Measurements from ENCODE around the gene SPPL2A.
"Not testable (repeated sequence)": the region's sequence is repeated elsewhere in the genome, so short reads cannot be mapped to it uniquely, and the experiment has no call there.

Gene SPPL2A

GRCh38 chr15:50764461-50765194 lies 878 bp downstream of the SPPL2A start:
- DNase-seq: no peak

- DNase-seq: no peak
Measured at GRCh38 chr15:50758712-50759205, 6.7 kb downstream of the SPPL2A start.

- DNase-seq: no peak
Measured at GRCh38 chr15:50753463-50753862, 12.0 kb downstream of the SPPL2A start.

- DNase-seq: no peak
Measured at GRCh38 chr15:50751394-50751793, 14.1 kb downstream of the SPPL2A start.

GRCh38 chr15:50750227-50750705 lies 15.2 kb downstream of the SPPL2A start:
- no peak for DNase-seq

- DNase-seq: no peak
Measured at GRCh38 chr15:50747523-50747922, 18.0 kb downstream of the SPPL2A start.

GRCh38 chr15:50744601-50745000 lies 20.9 kb downstream of the SPPL2A start:
- DNase-seq: no peak

- no peak for DNase-seq
Measured at GRCh38 chr15:50740955-50741354, 24.6 kb downstream of the SPPL2A start.

GRCh38 chr15:50736823-50737222 lies 28.7 kb downstream of the SPPL2A start:
- no peak for DNase-seq

- DNase-seq: no peak
Measured at GRCh38 chr15:50735156-50735555, 30.4 kb downstream of the SPPL2A start.

- no peak for DNase-seq
Measured at GRCh38 chr15:50726315-50726714, 39.2 kb downstream of the SPPL2A start.

- DNase-seq: no peak
Measured at GRCh38 chr15:50718700-50719125, 46.8 kb downstream of the SPPL2A start.

GRCh38 chr15:50712018-50712417 lies 53.5 kb downstream of the SPPL2A start:
- DNase-seq: no peak

GRCh38 chr15:50710585-50710984 lies 54.9 kb downstream of the SPPL2A start:
- DNase-seq: no peak

- DNase-seq: no peak
Measured at GRCh38 chr15:50707878-50708427, 57.6 kb downstream of the SPPL2A start.

GRCh38 chr15:50702762-50703334 lies 62.7 kb downstream of the SPPL2A start:
- no peak for DNase-seq

GRCh38 chr15:50698101-50698500 lies 67.4 kb downstream of the SPPL2A start:
- no peak for DNase-seq

- DNase-seq: no peak
Measured at GRCh38 chr15:50697109-50697797, 68.3 kb downstream of the SPPL2A start.

- DNase-seq: not testable (repeated sequence)
Measured at GRCh38 chr15:50694634-50695165, 70.8 kb downstream of the SPPL2A start.

GRCh38 chr15:50687302-50687902 lies 78.1 kb downstream of the SPPL2A start:
- DNase-seq: no peak

GRCh38 chr15:50686469-50687301 lies 78.8 kb downstream of the SPPL2A start, which contains the start of gene TRPM7:
TSS of gene TRPM7 (minus strand) at chr15:50686797. CDS start at chr15:50686533, 264 bp downstream.
- DNase-seq: peak; percentile 95
